Left lung (tissue), 14 donors: ENCODE results near the gene DUXA. TPM values are rescaled to one million over a fixed set of nuclear protein-coding genes. Genes with fewer than 3 reads are reported as not detected.
"Not testable (repeated sequence)": the region's sequence is repeated elsewhere in the genome, so short reads cannot be mapped to it uniquely, and the experiment has no call there.

Source experiments
- ATAC-seq: fragments of 200-7000 bp; cut with Tn5 transposase; one replicate; pipeline ENCODE4 v1.9.1; 2020; ENCODE audit warnings: moderate library complexity
- DNase-seq, 4 donors: peaks; one replicate each; pipeline ENCODE4 v3.0.0-alpha.2; 2013 to 2020
- H3K27ac ChIP-seq, 2 donors: fragments of 200-600 bp; sonication (generic) in 1 of 2; one replicate each; pipeline versions ENCODE4 v1.5.0 to v1.8.0; 2020 to 2021
- H3K27me3 ChIP-seq, 2 donors: fragments of 200-600 bp; sonication (generic) in 1 of 2; one replicate each; pipeline versions ENCODE4 v1.5.0 to v1.8.0; 2020 to 2021
- H3K36me3 ChIP-seq, 2 donors: fragments of 200-600 bp; sonication (generic) in 1 of 2; one replicate each; pipeline versions ENCODE4 v1.5.0 to v1.8.0; 2020 to 2021
- H3K4me1 ChIP-seq, 2 donors: fragments of 200-600 bp; one replicate each; pipeline ENCODE4 v1.8.0; 2021
- H3K4me3 ChIP-seq, 2 donors: fragments of 200-600 bp; sonication (generic) in 1 of 2; one replicate each; pipeline versions ENCODE4 v1.5.0 to v1.8.0; 2020 to 2021; ENCODE audit warnings: mild to moderate bottlenecking in 1 of 2
- H3K9me3 ChIP-seq, 2 donors: fragments of 200-600 bp; sonication (generic) in 1 of 2; one replicate each; pipeline versions ENCODE4 v1.5.0 to v1.8.0; 2020 to 2021
- CTCF ChIP-seq, 2 donors: fragments of 200-600 bp; sonication (generic) in 1 of 2; IDR thresholded peaks; one replicate each; pipeline versions ENCODE4 v1.5.0 to v1.8.0; 2021; ENCODE audit warnings: antibody characterized with exemption in 2 of 2
- intact Hi-C, 2 donors: fragments of 100-400 bp; cut with DNase I; formaldehyde crosslinking; loops; one replicate each; pipeline versions ENCODE4 v1.11.2 to v1.14.2; 2022
- long read RNA-seq, 12 donors: library from polyadenylated mRNA in 2 of 12; unstranded in 2 of 12; transcript quantifications; one replicate each; pipeline ENCODE4 v2.0.0 and lab custom pipeline, GENCODE V29; 2019 to 2026
- polyA plus RNA-seq, 6 donors: library from polyadenylated mRNA; unstranded; fragments of 120-200 nt; gene quantifications; one replicate each; pipeline ENCODE4 v1.2.1, GENCODE V29; 2013; ENCODE audit not compliant: insufficient read length in 6 of 6
- total RNA-seq, 2 donors: library from RNA; stranded (reverse); fragmentation: NEBNext Ultra II Directional; extraction: Animal tissue kit (Norgen Biotek cat#: 25700); gene quantifications; one replicate each; pipeline ENCODE4 v1.2.1, GENCODE V29; 2021
- donor health status: DM: no; HTN: yes; CAD: no.
- donor health status: DM: no; HTN: no; CAD: no.

DUXA gene
- not detected for total RNA-seq
- not detected for polyA plus RNA-seq
- long read RNA-seq, donor 1 = 0 reads
- long read RNA-seq, donor 2 = 0 reads
- long read RNA-seq, donor 3 = 0 reads
- long read RNA-seq, donor 4 = 0 reads
- long read RNA-seq, donor 5 = 0 reads
- long read RNA-seq, donor 6 = 0 reads
- long read RNA-seq, donor 7 = 0 reads
- long read RNA-seq, donor 8 = 0 reads
- long read RNA-seq, donor 9 = 0 reads
- long read RNA-seq, donor 10 = 0 reads
- long read RNA-seq, donor 11 = 0 reads
- long read RNA-seq, donor 12 = 0 reads

GRCh38 chr19:57167385-57167784, at the start of gene DUXA:
DUXA (minus strand) TSS chr19:57167485; CDS start chr19:57167443, 42 bp downstream.
- Histone ChIP-seq H3K9me3 (peaks cover 0 to 8% of the 10 kb centered on the region in 2 donors), H3K27me3 (no peaks in the 10 kb centered on the region), H3K27ac (no peak within 1 kb of the TSS), H3K36me3 (no peaks in the 10 kb centered on the region), H3K4me3 (no peak within 1 kb of the TSS), H3K4me1 (peaks cover 0 to under 1% of the 10 kb centered on the region in 2 donors)
- intact Hi-C loops = no loop called here
- no peak for ATAC-seq
- no peak for DNase-seq
- TF ChIP-seq CTCF (IDR thresholded peaks at IDR 0.05) = no peak

GRCh38 chr19:57212109-57212508, 44.8 kb upstream of the DUXA start:
- peaks cover 0 to 23% of the 10 kb centered on the region in 2 donors for H3K9me3 ChIP-seq
- H3K27me3 ChIP-seq = no peaks in the 10 kb centered on the region
- TF ChIP-seq CTCF (IDR thresholded peaks at IDR 0.05) = no peak
- H3K4me3 ChIP-seq = no peak overlapping the region
- no peak overlapping the region for H3K27ac ChIP-seq
- no peaks in the 10 kb centered on the region for H3K4me1 ChIP-seq
- DNase-seq = no peak
- intact Hi-C loops = no loop called here
- no peak for ATAC-seq
- peaks cover 0 to 76% of the 10 kb centered on the region in 2 donors for H3K36me3 ChIP-seq

GRCh38 chr19:57210381-57210780, 43.1 kb upstream of the DUXA start:
- intact Hi-C loops = no loop called here
- H3K9me3 ChIP-seq = peaks cover 0 to 23% of the 10 kb centered on the region in 2 donors
- no peak overlapping the region for H3K27ac ChIP-seq
- H3K27me3 ChIP-seq = no peaks in the 10 kb centered on the region
- no peaks in the 10 kb centered on the region for H3K4me1 ChIP-seq
- DNase-seq (no peak), ATAC-seq (no peak)
- no peak overlapping the region for H3K4me3 ChIP-seq
- no peak for TF ChIP-seq CTCF (IDR thresholded peaks at IDR 0.05)
- H3K36me3 ChIP-seq = peaks cover 0 to 85% of the 10 kb centered on the region in 2 donors

DNA sequence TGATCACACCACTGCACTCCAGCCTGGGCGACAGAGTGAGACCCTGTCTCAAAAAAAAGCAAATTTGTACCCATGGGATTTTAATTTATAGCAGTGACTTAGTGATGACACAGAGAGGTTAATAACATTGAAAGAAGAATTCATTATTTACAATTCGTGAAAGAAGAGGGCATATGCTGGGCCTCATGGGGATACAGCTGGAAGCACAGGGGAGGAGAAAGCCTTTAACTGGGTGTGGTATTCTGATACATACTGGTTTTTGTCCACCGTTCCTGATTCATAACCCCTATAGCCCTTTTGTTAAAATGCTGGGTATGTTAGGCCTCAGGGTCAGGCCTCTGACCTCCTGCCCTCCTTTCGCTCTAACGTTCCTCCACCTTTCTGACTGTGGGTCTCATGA, 34.9 kb upstream of the DUXA start:
- no peak for DNase-seq
- Histone ChIP-seq H3K36me3 (peaks cover 0 to 95% of the 10 kb centered on the region in 2 donors), H3K27ac (no peak overlapping the region), H3K4me1 (peaks cover 0 to 5% of the 10 kb centered on the region in 2 donors), H3K27me3 (no peaks in the 10 kb centered on the region), H3K9me3 (no peaks in the 10 kb centered on the region), H3K4me3 (no peak overlapping the region)
- TF ChIP-seq CTCF (IDR thresholded peaks at IDR 0.05) = no peak
- intact Hi-C loops = no loop called here
- no peak for ATAC-seq

DNA sequence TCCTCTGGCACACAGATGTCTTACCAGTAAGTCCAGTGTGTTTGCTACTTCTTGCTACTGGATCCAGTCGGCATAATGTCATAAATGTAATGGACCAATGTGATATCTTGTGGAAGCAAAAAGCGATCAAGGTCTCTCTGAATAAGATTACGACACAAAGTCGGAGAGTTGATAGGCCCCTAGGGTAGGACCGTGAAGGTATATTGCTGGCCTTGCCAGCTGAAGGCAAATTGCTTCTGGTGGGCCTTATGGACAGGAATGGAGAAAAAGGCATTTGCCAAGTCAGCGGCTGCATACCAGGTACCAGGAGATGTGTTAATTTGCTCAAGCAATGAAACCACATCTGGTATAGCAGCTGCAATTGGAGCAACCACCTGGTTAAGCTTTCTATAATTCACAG, 30.6 kb upstream of the DUXA start:
- H3K27me3 ChIP-seq, H3K27ac ChIP-seq, H3K4me3 ChIP-seq, intact Hi-C loops, ATAC-seq, H3K9me3 ChIP-seq, DNase-seq: not testable (repeated sequence)
- peaks cover 0 to 95% of the 10 kb centered on the region in 2 donors for H3K36me3 ChIP-seq
- H3K4me1 ChIP-seq = peaks cover 9 to 16% of the 10 kb centered on the region in 2 donors

DNA sequence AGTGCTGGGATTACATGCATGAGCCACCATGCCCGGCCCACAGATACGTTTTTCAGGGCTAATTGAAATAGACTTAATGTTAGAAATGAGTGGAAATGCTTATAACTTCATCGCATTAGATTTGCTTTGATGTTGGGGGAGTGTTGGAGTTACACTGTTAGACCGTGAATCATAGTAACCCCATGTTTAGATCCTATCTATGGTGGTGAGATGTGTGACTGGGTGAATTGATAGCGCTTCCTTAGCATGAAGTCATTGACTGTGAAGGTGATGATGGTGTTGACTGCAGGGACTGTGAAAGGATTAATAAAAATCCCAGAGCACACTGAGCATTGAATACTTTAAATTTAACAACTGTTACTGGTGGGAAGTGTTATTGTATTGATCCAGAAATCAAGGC, 25.7 kb upstream of the DUXA start:
- H3K36me3 ChIP-seq = peaks cover 0 to 48% of the 10 kb centered on the region in 2 donors
- intact Hi-C loops = no loop called here
- no peaks in the 10 kb centered on the region for H3K27me3 ChIP-seq
- H3K4me1 ChIP-seq = peaks cover 15 to 28% of the 10 kb centered on the region in 2 donors
- DNase-seq = no peak
- ATAC-seq = no peak
- peaks cover 0 to 8% of the 10 kb centered on the region in 2 donors for H3K9me3 ChIP-seq
- TF ChIP-seq CTCF (IDR thresholded peaks at IDR 0.05) = no peak
- no peak overlapping the region for H3K27ac ChIP-seq
- peak overlapping the region; percentile 90 to 96 for H3K4me3 ChIP-seq
